Adipose tissue (tissue), 3 donors: ENCODE results near the gene C5orf58. TPM values are rescaled to one million over a fixed set of nuclear protein-coding genes. Genes with fewer than 3 reads are reported as not detected.

Experiments
- H3K27ac ChIP-seq: one replicate; pipeline ENCODE4 v1.5.1; 2013; ENCODE audit warnings: low read depth, low read length
- WGBS, 3 donors: extraction: QIAGEN DNeasy Blood & Tissue Kit; methylation state at CpG; one replicate each; pipeline ENCODE4 v1.1.7; 2013; 5-methylcytosine and 5-hydroxymethylcytosine counted together
- polyA plus RNA-seq, 3 donors: library from polyadenylated mRNA; stranded (reverse); fragments of 200-250 nt; gene quantifications; one replicate each; pipeline ENCODE4 v1.2.3, GENCODE V29; 2013
- donor health status: healthy with polysubstance abuse.
- donor health status: Bipolar disorder and iron deficiency.
- donor health status: healthy.

The C5orf58 gene
- polyA plus RNA-seq, 3 donors: not detected

- no peak overlapping the region for H3K27ac ChIP-seq
- 80 to 85% (median 81%) methylated on average over 15 of the region's 15 CpGs for WGBS, 3 donors
Observed at GRCh38 chr5:170270293-170271069, 37.7 kb downstream of the C5orf58 start.

GRCh38 chr5:170273968-170274710 lies 41.4 kb downstream of the C5orf58 start:
- no peak overlapping the region for H3K27ac ChIP-seq
- 52 to 71% (median 66%) methylated on average over 8 of the region's 8 CpGs for WGBS, 3 donors

GRCh38 chr5:170275376-170275994 lies 42.7 kb downstream of the C5orf58 start:
- WGBS, 3 donors: 66 to 77% (median 73%) methylated on average over 8 of the region's 8 CpGs
- H3K27ac ChIP-seq: no peak overlapping the region

- H3K27ac ChIP-seq: no peak overlapping the region
- WGBS, 3 donors: 80 to 88% (median 81%) methylated on average over 2 of the region's 2 CpGs
Observed at GRCh38 chr5:170276140-170276539, 43.4 kb downstream of the C5orf58 start.

- no peak overlapping the region for H3K27ac ChIP-seq
- WGBS, 3 donors: 41 to 60% (median 54%) methylated on average over 6 of the region's 6 CpGs
Observed at GRCh38 chr5:170277867-170278281, 45.1 kb downstream of the C5orf58 start.

GRCh38 chr5:170278611-170279458 lies 46.0 kb downstream of the C5orf58 start:
- 35 to 42% (median 37%) methylated on average over 9 of the region's 9 CpGs for WGBS, 3 donors
- H3K27ac ChIP-seq: no peak overlapping the region

- no peak overlapping the region for H3K27ac ChIP-seq
- WGBS, 3 donors: 56 to 89% (median 60%) methylated on average over 4 of the region's 4 CpGs
Observed at GRCh38 chr5:170279459-170279817, 46.7 kb downstream of the C5orf58 start.

- H3K27ac ChIP-seq: no peak overlapping the region
- WGBS, 3 donors: 51 to 61% (median 56%) methylated on average over 6 of the region's 6 CpGs
Observed at GRCh38 chr5:170280011-170280493, 47.3 kb downstream of the C5orf58 start.

GRCh38 chr5:170283296-170283695 lies 50.5 kb downstream of the C5orf58 start:
- 88 to 96% (median 95%) methylated on average over 1 of the region's 1 CpG for WGBS, 3 donors
- H3K27ac ChIP-seq: no peak overlapping the region

GRCh38 chr5:170284231-170284630 lies 51.4 kb downstream of the C5orf58 start:
- 56 to 95% (median 93%) methylated on average over 2 of the region's 2 CpGs for WGBS, 3 donors
- no peak overlapping the region for H3K27ac ChIP-seq

GRCh38 chr5:170285181-170285580 lies 52.4 kb downstream of the C5orf58 start:
- no peak overlapping the region for H3K27ac ChIP-seq

- H3K27ac ChIP-seq: no peak overlapping the region
- 68 to 75% (median 69%) methylated on average over 3 of the region's 3 CpGs for WGBS, 3 donors
Observed at GRCh38 chr5:170286386-170286925, 53.7 kb downstream of the C5orf58 start.

- H3K27ac ChIP-seq: peak overlapping the region; percentile 32
- WGBS, 3 donors: 9 to 50% (median 12%) methylated on average over 1 of the region's 1 CpG
Observed at GRCh38 chr5:170287532-170287931, 54.7 kb downstream of the C5orf58 start.

- 59 to 67% (median 64%) methylated on average over 2 of the region's 2 CpGs for WGBS, 3 donors
- no peak overlapping the region for H3K27ac ChIP-seq
Observed at GRCh38 chr5:170288151-170288550, 55.4 kb downstream of the C5orf58 start.

GRCh38 chr5:170288551-170288950 lies 55.8 kb downstream of the C5orf58 start:
- WGBS, 3 donors: 46 to 59% (median 52%) methylated on average over 3 of the region's 3 CpGs
- no peak overlapping the region for H3K27ac ChIP-seq

- no peak overlapping the region for H3K27ac ChIP-seq
- 63 to 79% (median 78%) methylated on average over 3 of the region's 3 CpGs for WGBS, 3 donors
Observed at GRCh38 chr5:170289121-170289520, 56.3 kb downstream of the C5orf58 start.

- H3K27ac ChIP-seq: no peak overlapping the region
- 21 to 40% (median 39%) methylated on average over 4 of the region's 4 CpGs for WGBS, 3 donors
Observed at GRCh38 chr5:170289764-170290163, 57.0 kb downstream of the C5orf58 start.

- 49 to 67% (median 58%) methylated on average over 3 of the region's 3 CpGs for WGBS, 3 donors
- no peak overlapping the region for H3K27ac ChIP-seq
Observed at GRCh38 chr5:170290498-170290897, 57.7 kb downstream of the C5orf58 start.
